Astrocyte (in vitro differentiated cells and primary cell): Measurements from ENCODE around the gene PTPRU.

Experiments used
- EZH2 ChIP-seq: IDR thresholded peaks from 2 replicates; pipeline ENCODE4 v1.6.1; 2012; ENCODE audit warnings: mild to moderate bottlenecking, low read length, inconsistent platforms; ENCODE audit not compliant: insufficient read depth
- TF ChIP-seq, protein P1 (sequence below): IDR thresholded peaks from 2 replicates; pipeline ENCODE4 v1.5.1; 2011; ENCODE audit warnings: low read depth, mild to moderate bottlenecking, inconsistent platforms, low read length, moderate library complexity; ENCODE audit not compliant: insufficient read depth

DNA sequence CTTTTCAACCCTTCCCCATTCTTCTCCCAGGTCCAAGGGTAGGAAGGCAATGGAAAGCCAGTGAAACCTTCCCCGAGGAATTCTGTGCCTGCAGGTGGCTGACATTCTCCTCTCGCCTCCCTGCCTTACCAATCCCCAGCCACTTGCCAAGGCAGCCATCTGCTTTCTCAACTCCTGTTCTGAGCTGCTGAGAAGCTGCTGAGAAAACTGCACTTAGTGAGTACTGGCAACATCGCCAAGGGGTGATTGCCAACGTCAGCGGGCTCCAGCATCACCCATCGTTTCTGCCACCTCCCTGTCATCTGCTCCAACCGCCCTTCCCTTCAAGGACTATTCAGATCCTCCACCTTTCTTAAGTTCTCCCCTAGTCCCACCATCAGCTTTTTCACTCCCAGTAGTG, 106.0 kb downstream of the PTPRU start:
- TF ChIP-seq, protein P1, sequence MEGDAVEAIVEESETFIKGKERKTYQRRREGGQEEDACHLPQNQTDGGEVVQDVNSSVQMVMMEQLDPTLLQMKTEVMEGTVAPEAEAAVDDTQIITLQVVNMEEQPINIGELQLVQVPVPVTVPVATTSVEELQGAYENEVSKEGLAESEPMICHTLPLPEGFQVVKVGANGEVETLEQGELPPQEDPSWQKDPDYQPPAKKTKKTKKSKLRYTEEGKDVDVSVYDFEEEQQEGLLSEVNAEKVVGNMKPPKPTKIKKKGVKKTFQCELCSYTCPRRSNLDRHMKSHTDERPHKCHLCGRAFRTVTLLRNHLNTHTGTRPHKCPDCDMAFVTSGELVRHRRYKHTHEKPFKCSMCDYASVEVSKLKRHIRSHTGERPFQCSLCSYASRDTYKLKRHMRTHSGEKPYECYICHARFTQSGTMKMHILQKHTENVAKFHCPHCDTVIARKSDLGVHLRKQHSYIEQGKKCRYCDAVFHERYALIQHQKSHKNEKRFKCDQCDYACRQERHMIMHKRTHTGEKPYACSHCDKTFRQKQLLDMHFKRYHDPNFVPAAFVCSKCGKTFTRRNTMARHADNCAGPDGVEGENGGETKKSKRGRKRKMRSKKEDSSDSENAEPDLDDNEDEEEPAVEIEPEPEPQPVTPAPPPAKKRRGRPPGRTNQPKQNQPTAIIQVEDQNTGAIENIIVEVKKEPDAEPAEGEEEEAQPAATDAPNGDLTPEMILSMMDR, result no peak
- no peak for TF ChIP-seq EZH2
